ENCODE measurements around the gene ZNF653.

The ZNF653 gene

GRCh38 chr19:11505504-11506100, at the start of gene ZNF653:
TSS of gene ZNF653 (minus strand) at chr19:11505839. CDS start at chr19:11505786, 53 bp downstream.
- peak; percentile 98 for DNase-seq

- no peak for DNase-seq
Measured at GRCh38 chr19:11555246-11555645, 49.6 kb upstream of the ZNF653 start.

GRCh38 chr19:11554160-11554559, 48.5 kb upstream of the ZNF653 start:
- DNase-seq, result no peak

- DNase-seq, result no peak
Measured at GRCh38 chr19:11552666-11553372, 47.2 kb upstream of the ZNF653 start.

- DNase-seq, result no peak
Measured at GRCh38 chr19:11551603-11552235, 46.1 kb upstream of the ZNF653 start.

- DNase-seq, result no peak
Measured at GRCh38 chr19:11550265-11550664, 44.6 kb upstream of the ZNF653 start.

- DNase-seq, result no peak
Measured at GRCh38 chr19:11549386-11549953, 43.8 kb upstream of the ZNF653 start.

- DNase-seq, result no peak
Measured at GRCh38 chr19:11547929-11548700, 42.5 kb upstream of the ZNF653 start.

GRCh38 chr19:11541238-11541637, 35.6 kb upstream of the ZNF653 start:
- DNase-seq, result no peak

- DNase-seq, result no peak
Measured at GRCh38 chr19:11540645-11541044, 35.0 kb upstream of the ZNF653 start.

GRCh38 chr19:11539495-11540365, 34.1 kb upstream of the ZNF653 start:
- DNase-seq, result peak; percentile 52

GRCh38 chr19:11538232-11539036, 32.8 kb upstream of the ZNF653 start, which contains the start of gene CNN1:
TSS of gene CNN1 (plus strand) at chr19:11538851. CDS start at chr19:11538928, 77 bp downstream.
- peak; percentile 86 for DNase-seq

GRCh38 chr19:11535792-11536595, 30.4 kb upstream of the ZNF653 start:
- DNase-seq, result peak; percentile 88

GRCh38 chr19:11534948-11535347, 29.3 kb upstream of the ZNF653 start:
- no peak for DNase-seq

- DNase-seq, result no peak
Measured at GRCh38 chr19:11534538-11534937, 28.9 kb upstream of the ZNF653 start.

- DNase-seq, result peak; percentile 80
Measured at GRCh38 chr19:11530432-11530831, 24.8 kb upstream of the ZNF653 start.

- DNase-seq, result peak; percentile 98
Measured at GRCh38 chr19:11528551-11529341, 23.1 kb upstream of the ZNF653 start, which contains the start of gene ECSIT. TSS of gene ECSIT (minus strand) at chr19:11529134. CDS start at chr19:11519170, 9,964 bp downstream.

GRCh38 chr19:11519138-11519537, 13.5 kb upstream of the ZNF653 start:
- DNase-seq, result no peak

GRCh38 chr19:11513946-11514345, 8.3 kb upstream of the ZNF653 start:
- DNase-seq, result no peak

Data from femur (tissue), 1 donor.